Head of caudate nucleus (tissue), 42 donors: ENCODE measurements around the gene NEURL1.
A peak's percentile ranks its signal among the peaks of the same experiment; 100 is the strongest.

ENCODE experiments used
- DNase-seq, 42 donors: peaks; one replicate each; pipeline versions ENCODE4 v3.0.0 to v3.0.0-alpha.2; 2020 to 2021; ENCODE audit warnings: mixed read lengths in 7 of 42
- intact Hi-C: fragments of 100-400 bp; cut with DNase I; formaldehyde crosslinking; loops from one replicate; pipeline ENCODE4 v1.15.0; 2022

Gene NEURL1

GRCh38 chr10:103585011-103585405 lies 91.5 kb downstream of the NEURL1 start:
- intact Hi-C loops = no loop called here

GRCh38 chr10:103587073-103587472 lies 93.6 kb downstream of the NEURL1 start:
- intact Hi-C loops = no loop called here
- no peak for DNase-seq

More at GRCh38 chr10:103585011-103585405, 91.5 kb downstream of the NEURL1 start:
- no peak for DNase-seq

GRCh38 chr10:103589074-103589630 lies 95.6 kb downstream of the NEURL1 start:
- intact Hi-C loops = no loop called here
- no peak for DNase-seq

- no peak for DNase-seq
- intact Hi-C loops = no loop called here
Observed at GRCh38 chr10:103590060-103590459, 96.6 kb downstream of the NEURL1 start.

GRCh38 chr10:103590744-103591291 lies 97.3 kb downstream of the NEURL1 start:
- intact Hi-C loops = no loop called here
- no peak for DNase-seq

- intact Hi-C loops = no loop called here
- DNase-seq = peak in 26 of 42 donors; percentile 25 to 70 (median 46)
Observed at GRCh38 chr10:103592186-103593021, 98.9 kb downstream of the NEURL1 start.

- no peak for DNase-seq
- intact Hi-C loops = no loop called here
Observed at GRCh38 chr10:103593022-103593570, 99.6 kb downstream of the NEURL1 start.

- intact Hi-C loops = no loop called here
- DNase-seq = no peak
Observed at GRCh38 chr10:103595933-103596726, 102.6 kb downstream of the NEURL1 start.

GRCh38 chr10:103597003-103597402 lies 103.5 kb downstream of the NEURL1 start:
- peak in 1 of 42 donors; percentile 14 for DNase-seq
- intact Hi-C loops = no loop called here

- DNase-seq = peak; percentile 50 to 91 (median 78)
- intact Hi-C loops = no loop called here
Observed at GRCh38 chr10:103598654-103599115, 105.2 kb downstream of the NEURL1 start.

GRCh38 chr10:103599211-103599610 lies 105.7 kb downstream of the NEURL1 start:
- intact Hi-C loops = no loop called here
- DNase-seq = peak in 18 of 42 donors; percentile 18 to 67 (median 47)

- intact Hi-C loops = loop anchor here (10.0 kb wide), 2 partner anchors 255 to 285 kb away; partner anchors contain the start of gene SH3PXD2A
- peak in 1 of 42 donors; percentile 6 for DNase-seq
Observed at GRCh38 chr10:103599907-103600306, 106.4 kb downstream of the NEURL1 start.

- DNase-seq = no peak
Observed at GRCh38 chr10:103600325-103600724, 106.8 kb downstream of the NEURL1 start.

GRCh38 chr10:103600956-103601569 lies 107.6 kb downstream of the NEURL1 start:
- intact Hi-C loops = loop anchor here (10.0 kb wide), 2 partner anchors 254 to 284 kb away; partner anchors contain the start of gene SH3PXD2A
- DNase-seq = no peak

More at GRCh38 chr10:103600325-103600724, 106.8 kb downstream of the NEURL1 start:
- intact Hi-C loops = loop anchor here (10.0 kb wide), 2 partner anchors 254 to 284 kb away; partner anchors contain the start of gene SH3PXD2A

- intact Hi-C loops = loop anchor here (10.0 kb wide), 2 partner anchors 253 to 283 kb away; partner anchors contain the start of gene SH3PXD2A
- no peak for DNase-seq
Observed at GRCh38 chr10:103602028-103602851, 108.7 kb downstream of the NEURL1 start.

GRCh38 chr10:103602852-103603155 lies 109.3 kb downstream of the NEURL1 start:
- intact Hi-C loops = loop anchor here (10.0 kb wide), 2 partner anchors 252 to 282 kb away; partner anchors contain the start of gene SH3PXD2A

GRCh38 chr10:103603382-103603781 lies 109.9 kb downstream of the NEURL1 start:
- intact Hi-C loops = loop anchor here (10.0 kb wide), 2 partner anchors 251 to 281 kb away; partner anchors contain the start of gene SH3PXD2A
- DNase-seq = no peak

More at GRCh38 chr10:103602852-103603155, 109.3 kb downstream of the NEURL1 start:
- DNase-seq = no peak
